Measurements from ENCODE around the gene CPOX. TPM values are rescaled to one million over a fixed set of nuclear protein-coding genes. Genes with fewer than 3 reads are reported as not detected.

The CPOX gene
- total and polyA plus RNA-seq, 4 donors = 9.5 to 19.4 (median 12.9) TPM

GRCh38 chr3:98554580-98554979, 38.8 kb downstream of the CPOX start:
- H3K36me3 ChIP-seq (ENCODE audit: control insufficient read depth in 1 of 2, insufficient read depth in 2 of 2, low read length in 1 of 2) = no peaks in the 10 kb centered on the region
- intact Hi-C loops (cut with DNase I) = no loop called here
- no peak for ATAC-seq (ENCODE audit: low FRiP score)
- no peaks in the 10 kb centered on the region for H3K4me1 ChIP-seq (ENCODE audit: control insufficient read depth in 1 of 2, insufficient read depth in 2 of 2, low read length in 2 of 2)
- 87 to 90% methylated on average over 2 of the region's 2 CpGs for WGBS, 2 donors
- no peaks in the 10 kb centered on the region for H3K27me3 ChIP-seq (ENCODE audit: control insufficient read depth in 1 of 2, insufficient read depth in 2 of 2, low read length in 1 of 2)
- H3K9me3 ChIP-seq (ENCODE audit: control insufficient read depth, low read length) = no peaks in the 10 kb centered on the region
- H3K4me3 ChIP-seq (ENCODE audit: low read length in 2 of 2) = no peak overlapping the region
- DNase-seq = no peak
- no peak overlapping the region for H3K27ac ChIP-seq (ENCODE audit: low read depth in 1 of 2, low read length in 2 of 2)

- Histone ChIP-seq H3K36me3 (ENCODE audit: control insufficient read depth in 1 of 2, insufficient read depth in 2 of 2, low read length in 1 of 2) (no peaks in the 10 kb centered on the region), H3K27me3 (ENCODE audit: control insufficient read depth in 1 of 2, insufficient read depth in 2 of 2, low read length in 1 of 2) (no peaks in the 10 kb centered on the region), H3K9me3 (ENCODE audit: control insufficient read depth, low read length) (no peaks in the 10 kb centered on the region), H3K27ac (ENCODE audit: low read depth in 1 of 2, low read length in 2 of 2) (no peak overlapping the region), H3K4me3 (ENCODE audit: low read length in 2 of 2) (no peak overlapping the region), H3K4me1 (ENCODE audit: control insufficient read depth in 1 of 2, insufficient read depth in 2 of 2, low read length in 2 of 2) (no peaks in the 10 kb centered on the region)
- WGBS, 2 donors = 87 to 91% methylated on average over 2 of the region's 2 CpGs
- ATAC-seq (ENCODE audit: low FRiP score) = no peak
- DNase-seq = no peak
- intact Hi-C loops (cut with DNase I) = no loop called here
These were observed 39.7 kb downstream of the CPOX start for GRCh38 chr3:98553753-98554152.

- DNase-seq = no peak
- Histone ChIP-seq H3K36me3 (ENCODE audit: control insufficient read depth in 1 of 2, insufficient read depth in 2 of 2, low read length in 1 of 2) (no peaks in the 10 kb centered on the region), H3K27ac (ENCODE audit: low read depth in 1 of 2, low read length in 2 of 2) (no peak overlapping the region), H3K4me1 (ENCODE audit: control insufficient read depth in 1 of 2, insufficient read depth in 2 of 2, low read length in 2 of 2) (no peaks in the 10 kb centered on the region), H3K4me3 (ENCODE audit: low read length in 2 of 2) (no peak overlapping the region), H3K27me3 (ENCODE audit: control insufficient read depth in 1 of 2, insufficient read depth in 2 of 2, low read length in 1 of 2) (peaks cover 0 to 1% of the 10 kb centered on the region in 2 donors), H3K9me3 (ENCODE audit: control insufficient read depth, low read length) (no peaks in the 10 kb centered on the region)
- intact Hi-C loops (cut with DNase I) = no loop called here
- ATAC-seq (ENCODE audit: low FRiP score) = no peak
- WGBS, 2 donors = 54 to 57% methylated on average over 6 of the region's 6 CpGs
These were observed 40.3 kb downstream of the CPOX start for GRCh38 chr3:98553021-98553563.

DNA sequence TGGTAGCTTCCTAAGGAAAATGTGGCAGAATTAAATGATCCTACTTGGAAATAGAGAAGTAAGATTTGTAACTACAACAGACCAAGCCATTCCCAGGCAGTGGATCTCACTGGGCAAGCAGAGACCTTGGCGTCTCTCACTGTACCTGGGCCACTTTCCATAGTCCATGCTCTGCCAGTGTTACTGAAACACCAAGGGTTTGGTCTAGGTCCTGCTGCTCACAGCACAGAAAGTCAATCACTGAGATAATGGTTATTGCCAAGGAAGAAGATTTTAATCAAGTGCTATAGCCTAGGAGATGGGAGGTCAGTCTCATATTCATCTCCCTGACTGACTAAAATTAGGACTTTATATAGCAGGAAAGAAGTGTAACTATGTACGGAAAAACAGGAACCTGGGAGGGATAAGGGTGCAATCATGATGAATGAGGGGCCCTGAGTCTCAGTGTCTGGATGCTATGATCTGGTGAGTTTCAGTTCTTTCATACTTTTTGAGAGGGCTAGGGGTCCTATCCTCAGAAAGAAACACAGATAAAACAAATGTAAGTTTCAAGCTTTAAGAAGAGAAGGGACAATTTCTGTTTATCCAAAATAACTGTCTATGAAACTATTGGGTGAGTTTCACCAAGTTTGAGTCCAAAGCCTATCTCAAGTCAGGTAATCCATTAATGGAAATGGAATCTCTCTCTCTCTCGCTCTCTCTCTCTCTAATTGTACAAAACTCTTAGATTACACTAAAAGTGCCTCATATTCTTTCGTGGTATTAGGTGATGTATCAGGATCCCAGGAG, 41.0 kb downstream of the CPOX start:
- ATAC-seq (ENCODE audit: low FRiP score) (no peak), DNase-seq (no peak)
- Histone ChIP-seq H3K27ac (ENCODE audit: low read depth in 1 of 2, low read length in 2 of 2) (no peak overlapping the region), H3K27me3 (ENCODE audit: control insufficient read depth in 1 of 2, insufficient read depth in 2 of 2, low read length in 1 of 2) (peaks cover 0 to 1% of the 10 kb centered on the region in 2 donors), H3K4me1 (ENCODE audit: control insufficient read depth in 1 of 2, insufficient read depth in 2 of 2, low read length in 2 of 2) (no peaks in the 10 kb centered on the region), H3K9me3 (ENCODE audit: control insufficient read depth, low read length) (no peaks in the 10 kb centered on the region), H3K4me3 (ENCODE audit: low read length in 2 of 2) (no peak overlapping the region), H3K36me3 (ENCODE audit: control insufficient read depth in 1 of 2, insufficient read depth in 2 of 2, low read length in 1 of 2) (no peaks in the 10 kb centered on the region)
- 77 to 80% methylated on average over 4 of the region's 4 CpGs for WGBS, 2 donors
- intact Hi-C loops (cut with DNase I) = no loop called here

- no peak overlapping the region for H3K4me3 ChIP-seq (ENCODE audit: low read length in 2 of 2)
- ATAC-seq (ENCODE audit: low FRiP score) = no peak
- intact Hi-C loops (cut with DNase I) = no loop called here
- peaks cover 0 to 1% of the 10 kb centered on the region in 2 donors for H3K27me3 ChIP-seq (ENCODE audit: control insufficient read depth in 1 of 2, insufficient read depth in 2 of 2, low read length in 1 of 2)
- no peaks in the 10 kb centered on the region for H3K4me1 ChIP-seq (ENCODE audit: control insufficient read depth in 1 of 2, insufficient read depth in 2 of 2, low read length in 2 of 2)
- no peaks in the 10 kb centered on the region for H3K9me3 ChIP-seq (ENCODE audit: control insufficient read depth, low read length)
- no peaks in the 10 kb centered on the region for H3K36me3 ChIP-seq (ENCODE audit: control insufficient read depth in 1 of 2, insufficient read depth in 2 of 2, low read length in 1 of 2)
- no peak overlapping the region for H3K27ac ChIP-seq (ENCODE audit: low read depth in 1 of 2, low read length in 2 of 2)
- DNase-seq = no peak
- 66 to 74% methylated on average over 3 of the region's 3 CpGs for WGBS, 2 donors
These were observed 41.7 kb downstream of the CPOX start for GRCh38 chr3:98551754-98552153.

- Histone ChIP-seq H3K36me3 (ENCODE audit: control insufficient read depth in 1 of 2, insufficient read depth in 2 of 2, low read length in 1 of 2) (no peaks in the 10 kb centered on the region), H3K9me3 (ENCODE audit: control insufficient read depth, low read length) (no peaks in the 10 kb centered on the region), H3K27ac (ENCODE audit: low read depth in 1 of 2, low read length in 2 of 2) (no peak overlapping the region), H3K27me3 (ENCODE audit: control insufficient read depth in 1 of 2, insufficient read depth in 2 of 2, low read length in 1 of 2) (peaks cover 0 to 1% of the 10 kb centered on the region in 2 donors), H3K4me3 (ENCODE audit: low read length in 2 of 2) (no peak overlapping the region), H3K4me1 (ENCODE audit: control insufficient read depth in 1 of 2, insufficient read depth in 2 of 2, low read length in 2 of 2) (no peaks in the 10 kb centered on the region)
- 84 to 88% methylated on average over 2 of the region's 2 CpGs for WGBS, 2 donors
- ATAC-seq (ENCODE audit: low FRiP score) (no peak), DNase-seq (no peak)
- intact Hi-C loops (cut with DNase I) = no loop called here
These were observed 42.2 kb downstream of the CPOX start for GRCh38 chr3:98551236-98551635.

DNA sequence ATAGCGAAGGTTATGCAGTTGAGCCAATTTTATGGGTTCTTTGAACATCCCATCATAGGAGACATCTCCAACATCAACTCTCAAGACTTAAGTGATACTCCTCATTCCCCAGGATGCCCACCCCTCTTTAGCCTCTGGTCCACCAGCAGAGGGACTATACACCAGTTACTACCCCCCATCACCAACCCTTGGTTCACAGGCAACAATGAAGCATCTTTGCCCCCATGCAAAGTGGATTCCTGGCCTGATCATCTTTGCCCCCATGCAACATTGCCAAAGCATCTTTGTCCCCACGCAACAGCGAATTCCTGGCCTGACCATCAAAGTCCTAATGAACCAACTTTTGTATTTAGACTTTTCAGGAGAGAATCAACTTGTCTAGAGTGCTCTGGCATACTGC, 42.6 kb downstream of the CPOX start:
- DNase-seq (no peak), ATAC-seq (ENCODE audit: low FRiP score) (no peak)
- intact Hi-C loops (cut with DNase I) = no loop called here
- Histone ChIP-seq H3K27me3 (ENCODE audit: control insufficient read depth in 1 of 2, insufficient read depth in 2 of 2, low read length in 1 of 2) (peaks cover 0 to 1% of the 10 kb centered on the region in 2 donors), H3K4me1 (ENCODE audit: control insufficient read depth in 1 of 2, insufficient read depth in 2 of 2, low read length in 2 of 2) (no peaks in the 10 kb centered on the region), H3K4me3 (ENCODE audit: low read length in 2 of 2) (no peak overlapping the region), H3K36me3 (ENCODE audit: control insufficient read depth in 1 of 2, insufficient read depth in 2 of 2, low read length in 1 of 2) (no peaks in the 10 kb centered on the region), H3K9me3 (ENCODE audit: control insufficient read depth, low read length) (no peaks in the 10 kb centered on the region), H3K27ac (ENCODE audit: low read depth in 1 of 2, low read length in 2 of 2) (no peak overlapping the region)
- 94% methylated on average over 3 of the region's 3 CpGs for WGBS, 2 donors

GRCh38 chr3:98548544-98548943, 44.9 kb downstream of the CPOX start:
- no peak overlapping the region for H3K27ac ChIP-seq (ENCODE audit: low read depth in 1 of 2, low read length in 2 of 2)
- H3K4me1 ChIP-seq (ENCODE audit: control insufficient read depth in 1 of 2, insufficient read depth in 2 of 2, low read length in 2 of 2) = no peaks in the 10 kb centered on the region
- peaks cover 0 to 1% of the 10 kb centered on the region in 2 donors for H3K27me3 ChIP-seq (ENCODE audit: control insufficient read depth in 1 of 2, insufficient read depth in 2 of 2, low read length in 1 of 2)
- no peaks in the 10 kb centered on the region for H3K36me3 ChIP-seq (ENCODE audit: control insufficient read depth in 1 of 2, insufficient read depth in 2 of 2, low read length in 1 of 2)
- DNase-seq = no peak
- no peak overlapping the region for H3K4me3 ChIP-seq (ENCODE audit: low read length in 2 of 2)
- intact Hi-C loops (cut with DNase I) = no loop called here
- WGBS, 2 donors = 66 to 83% methylated on average over 5 of the region's 5 CpGs
- no peaks in the 10 kb centered on the region for H3K9me3 ChIP-seq (ENCODE audit: control insufficient read depth, low read length)
- no peak for ATAC-seq (ENCODE audit: low FRiP score)

- Histone ChIP-seq H3K4me1 (ENCODE audit: control insufficient read depth in 1 of 2, insufficient read depth in 2 of 2, low read length in 2 of 2) (no peaks in the 10 kb centered on the region), H3K4me3 (ENCODE audit: low read length in 2 of 2) (no peak overlapping the region), H3K36me3 (ENCODE audit: control insufficient read depth in 1 of 2, insufficient read depth in 2 of 2, low read length in 1 of 2) (no peaks in the 10 kb centered on the region), H3K27ac (ENCODE audit: low read depth in 1 of 2, low read length in 2 of 2) (no peak overlapping the region), H3K27me3 (ENCODE audit: control insufficient read depth in 1 of 2, insufficient read depth in 2 of 2, low read length in 1 of 2) (peaks cover 0 to 1% of the 10 kb centered on the region in 2 donors), H3K9me3 (ENCODE audit: control insufficient read depth, low read length) (no peaks in the 10 kb centered on the region)
- intact Hi-C loops (cut with DNase I) = no loop called here
- DNase-seq = no peak
- ATAC-seq (ENCODE audit: low FRiP score) = no peak
- 78% methylated on average over 5 of the region's 5 CpGs for WGBS, 2 donors
These were observed 47.5 kb downstream of the CPOX start for GRCh38 chr3:98545940-98546339.

Data from aorta (tissue), 5 donors.